Calu3 (cell line): ENCODE data around the gene PRKACG. TPM values are rescaled to one million over a fixed set of nuclear protein-coding genes. Genes with fewer than 3 reads are reported as not detected.

Experiments
- BruUV-seq: library from RNA; stranded (reverse); fragments of 400-500 nt; replicated peaks from 2 replicates; lab custom pipeline; 2021; lab: Mats Ljungman, UMichigan
- CTCF ChIA-PET: fragments of 300-600 bp; sonication (Branson Sonifier 250); formaldehyde crosslinking; loops from one replicate; lab custom pipeline; 2022; ENCODE audit warnings: antibody characterized with exemption; lab: Charles Lee
- DNase-seq: peaks from one replicate; pipeline ENCODE4 v3.0.0; 2022
- H3K27ac Mint-ChIP-seq: one replicate; pipeline ENCODE4 v1.8.0; 2022; ENCODE audit warnings: mixed read lengths; ENCODE audit not compliant: unreplicated experiment
- H3K27me3 Mint-ChIP-seq: one replicate; pipeline ENCODE4 v1.8.0; 2022; ENCODE audit warnings: mixed read lengths; ENCODE audit not compliant: unreplicated experiment
- H3K36me3 Mint-ChIP-seq: one replicate; pipeline ENCODE4 v1.8.0; 2022; ENCODE audit warnings: mild to moderate bottlenecking, moderate library complexity, mixed read lengths; ENCODE audit not compliant: insufficient read depth, unreplicated experiment
- H3K4me1 Mint-ChIP-seq: one replicate; pipeline ENCODE4 v1.8.0; 2022; ENCODE audit warnings: mild to moderate bottlenecking, low read depth, mixed read lengths; ENCODE audit not compliant: unreplicated experiment
- H3K4me3 Mint-ChIP-seq: one replicate; pipeline ENCODE4 v1.8.0; 2022; ENCODE audit warnings: mild to moderate bottlenecking, low read depth, moderate library complexity, mixed read lengths; ENCODE audit not compliant: unreplicated experiment
- H3K9me3 Mint-ChIP-seq: one replicate; pipeline ENCODE4 v1.8.0; 2022; ENCODE audit warnings: low read depth, mixed read lengths; ENCODE audit not compliant: unreplicated experiment
- CTCF ChIP-seq: fragments of 200-600 bp; IDR thresholded peaks from one replicate; pipeline ENCODE4 v1.8.0; 2022; ENCODE audit warnings: antibody characterized with exemption; ENCODE audit not compliant: unreplicated experiment
- intact Hi-C: fragments of 100-400 bp; cut with micrococcal nuclease; formaldehyde crosslinking; loops from one replicate; pipeline ENCODE4 v1.10.0; 2022; ENCODE audit not compliant: unreplicated experiment
- total RNA-seq: library from RNA; stranded (reverse); gene quantifications from 2 replicates; pipeline ENCODE4 v1.2.3, GENCODE V29; 2022

The PRKACG gene
- total RNA-seq, 1 experiment from 2014 or later = not detected

- intact Hi-C loops = no loop called here
- BruUV-seq = no TSS peak
- no peaks in the 10 kb centered on the region for H3K27me3 Mint-ChIP-seq
- DNase-seq = no peak
- CTCF ChIA-PET = no interaction called here
- H3K4me1 Mint-ChIP-seq = no peaks in the 10 kb centered on the region
- no peaks in the 10 kb centered on the region for H3K36me3 Mint-ChIP-seq
- no peak overlapping the region for H3K27ac Mint-ChIP-seq
- no peak overlapping the region for H3K4me3 Mint-ChIP-seq
- H3K9me3 Mint-ChIP-seq = no peaks in the 10 kb centered on the region
- no peak for TF ChIP-seq CTCF
Observed at GRCh38 chr9:68978066-68978465, 35.8 kb downstream of the PRKACG start.

GRCh38 chr9:68975365-68976043 lies 38.4 kb downstream of the PRKACG start:
- Mint-ChIP-seq H3K27ac (no peak overlapping the region), H3K36me3 (no peaks in the 10 kb centered on the region), H3K27me3 (no peaks in the 10 kb centered on the region), H3K4me3 (no peak overlapping the region), H3K9me3 (no peaks in the 10 kb centered on the region), H3K4me1 (no peaks in the 10 kb centered on the region)
- CTCF ChIA-PET = interaction anchor here (0.6 kb wide), 1 partner anchor 138 kb away, joined by 3 read pairs; no protein-coding TSS in a partner anchor
- no peak for DNase-seq
- no TSS peak for BruUV-seq
- intact Hi-C loops = no loop called here
- no peak for TF ChIP-seq CTCF

- no peaks in the 10 kb centered on the region for H3K4me1 Mint-ChIP-seq
- BruUV-seq = no TSS peak
- CTCF ChIA-PET = interaction anchor here (0.6 to 1.0 kb wide), 3 partner anchors 11 to 139 kb away, joined by 3 read pairs; no protein-coding TSS in a partner anchor
- H3K36me3 Mint-ChIP-seq = no peaks in the 10 kb centered on the region
- no peak overlapping the region for H3K27ac Mint-ChIP-seq
- DNase-seq = no peak
- no peaks in the 10 kb centered on the region for H3K9me3 Mint-ChIP-seq
- intact Hi-C loops = no loop called here
- no peak for TF ChIP-seq CTCF
- H3K4me3 Mint-ChIP-seq = no peak overlapping the region
- H3K27me3 Mint-ChIP-seq = no peaks in the 10 kb centered on the region
Observed at GRCh38 chr9:68974901-68975300, 39.0 kb downstream of the PRKACG start.

GRCh38 chr9:68974431-68974830 lies 39.5 kb downstream of the PRKACG start:
- Mint-ChIP-seq H3K27me3 (no peaks in the 10 kb centered on the region), H3K4me1 (no peaks in the 10 kb centered on the region), H3K36me3 (no peaks in the 10 kb centered on the region), H3K27ac (no peak overlapping the region), H3K4me3 (no peak overlapping the region), H3K9me3 (no peaks in the 10 kb centered on the region)
- no peak for DNase-seq
- TF ChIP-seq CTCF = no peak
- intact Hi-C loops = no loop called here
- BruUV-seq = no TSS peak
- CTCF ChIA-PET = interaction anchor here (0.6 to 1.0 kb wide), 2 partner anchors 10 to 29 kb away, joined by 3 read pairs; no protein-coding TSS in a partner anchor
